Measurements from ENCODE around the gene FAM131C.
A peak's percentile ranks its signal among the peaks of the same experiment; 100 is the strongest.

The FAM131C gene

DNA sequence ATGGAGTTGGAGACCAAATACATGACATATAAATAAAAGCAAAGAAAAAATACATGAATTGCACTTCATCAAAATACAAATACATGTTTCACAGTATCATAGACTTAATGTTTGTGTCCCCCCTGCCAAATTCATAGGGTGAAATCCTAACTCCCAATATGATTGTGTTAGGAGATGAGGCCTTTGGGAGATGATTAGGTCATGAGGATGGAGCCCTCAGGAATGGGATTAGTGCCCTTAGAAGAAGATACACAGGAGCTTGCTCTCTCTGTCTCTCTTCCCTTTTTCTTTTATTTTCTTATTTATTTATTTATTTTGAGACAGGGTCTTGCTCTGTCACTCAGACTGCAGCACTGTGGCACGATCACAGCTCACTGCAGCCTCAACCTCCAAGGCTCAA lies 26.0 kb upstream of the FAM131C start:
- no peak for DNase-seq

- no peak for DNase-seq
These were observed 22.0 kb upstream of the FAM131C start for GRCh38 chr1:16095447-16095846.

GRCh38 chr1:16094453-16095158 lies 21.2 kb upstream of the FAM131C start:
- no peak for DNase-seq

GRCh38 chr1:16093611-16094010 lies 20.2 kb upstream of the FAM131C start:
- DNase-seq = no peak

DNA sequence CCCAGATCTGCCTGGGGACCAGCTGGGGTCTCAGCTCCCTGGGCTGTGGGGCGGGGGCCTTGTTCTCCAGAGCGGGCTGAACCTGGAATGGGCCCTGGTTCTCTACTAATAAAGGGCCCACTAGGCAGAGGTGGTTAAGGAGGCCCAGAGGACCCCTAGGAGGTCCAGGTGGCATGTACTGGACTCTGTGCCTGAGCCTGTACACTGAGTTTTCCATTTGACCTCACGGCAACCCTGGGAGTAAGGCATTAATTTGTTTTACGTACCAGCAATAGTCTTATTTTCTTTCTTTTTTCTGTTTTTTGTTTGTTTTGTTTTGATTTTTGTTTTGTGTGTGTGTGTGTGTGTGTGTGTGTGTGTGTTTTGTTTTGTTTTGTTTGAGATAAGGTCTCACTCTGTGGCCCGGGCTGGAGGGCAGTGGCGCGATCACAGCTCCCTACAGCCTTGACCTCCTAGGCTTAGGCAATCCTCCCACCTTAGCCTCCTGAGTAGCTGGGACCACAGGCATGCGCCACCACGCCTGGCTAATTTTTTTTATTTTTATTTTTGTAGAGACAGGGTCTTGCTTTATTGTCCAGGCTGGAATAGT lies 19.6 kb upstream of the FAM131C start:
- DNase-seq = no peak

DNA sequence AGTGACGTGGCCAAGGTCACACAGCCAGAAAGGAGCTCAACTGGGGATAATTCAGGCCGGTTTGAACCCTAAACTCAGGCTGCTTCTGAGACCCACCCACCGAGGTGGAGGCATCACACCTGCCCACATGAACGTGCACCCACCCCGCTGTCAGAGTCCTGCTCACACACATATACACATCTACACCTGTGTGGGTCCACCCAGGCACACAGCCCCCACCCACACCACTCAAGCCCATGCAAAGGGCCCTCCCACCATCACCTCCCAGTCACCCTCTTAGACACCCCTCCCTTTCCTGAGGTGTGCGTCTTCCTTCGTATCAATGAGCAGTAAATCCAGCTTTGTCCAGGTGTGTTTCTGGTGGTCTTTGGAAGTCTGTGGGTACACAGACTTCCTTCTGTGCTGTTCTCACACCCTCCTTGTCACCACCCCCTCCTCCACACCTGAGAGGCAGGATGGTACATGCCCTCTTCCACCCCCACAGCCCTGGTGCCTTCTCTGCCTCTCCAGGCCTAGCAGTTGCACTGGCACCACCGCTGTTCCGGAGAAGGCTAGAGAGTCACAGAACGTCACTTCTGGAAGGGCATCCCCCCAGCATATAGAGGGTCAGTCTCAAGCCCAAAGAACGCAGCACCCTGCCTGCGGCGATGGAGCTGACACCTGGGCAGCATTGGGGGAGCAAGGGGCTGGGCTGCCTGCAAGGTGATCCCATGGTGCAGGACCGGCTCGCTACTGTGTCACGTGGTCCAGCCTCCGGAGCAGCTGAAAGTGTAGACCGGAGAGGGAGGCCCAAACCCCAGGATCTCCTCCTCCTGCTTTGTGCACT lies 18.9 kb upstream of the FAM131C start:
- DNase-seq = no peak

DNA sequence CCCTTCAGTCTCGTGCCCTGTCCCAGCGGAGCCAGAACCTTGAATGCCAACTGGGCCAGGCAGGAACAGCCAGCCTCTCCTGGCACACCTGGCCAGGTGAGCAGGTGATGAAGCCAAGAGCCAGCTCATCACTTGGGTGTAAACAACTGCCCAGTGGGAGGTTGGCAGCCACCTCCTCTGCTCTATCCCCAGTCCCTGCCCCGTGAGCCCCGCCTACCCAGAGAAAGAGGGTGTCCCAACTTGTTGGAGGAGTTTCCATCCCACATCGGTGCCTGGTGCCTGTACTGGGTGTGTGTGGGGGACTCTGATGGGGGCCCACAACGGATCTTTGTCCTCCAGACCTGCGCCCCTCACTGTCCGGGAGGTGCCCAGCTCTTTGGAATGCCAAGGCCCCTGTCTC lies 17.8 kb upstream of the FAM131C start:
- DNase-seq = no peak

DNA sequence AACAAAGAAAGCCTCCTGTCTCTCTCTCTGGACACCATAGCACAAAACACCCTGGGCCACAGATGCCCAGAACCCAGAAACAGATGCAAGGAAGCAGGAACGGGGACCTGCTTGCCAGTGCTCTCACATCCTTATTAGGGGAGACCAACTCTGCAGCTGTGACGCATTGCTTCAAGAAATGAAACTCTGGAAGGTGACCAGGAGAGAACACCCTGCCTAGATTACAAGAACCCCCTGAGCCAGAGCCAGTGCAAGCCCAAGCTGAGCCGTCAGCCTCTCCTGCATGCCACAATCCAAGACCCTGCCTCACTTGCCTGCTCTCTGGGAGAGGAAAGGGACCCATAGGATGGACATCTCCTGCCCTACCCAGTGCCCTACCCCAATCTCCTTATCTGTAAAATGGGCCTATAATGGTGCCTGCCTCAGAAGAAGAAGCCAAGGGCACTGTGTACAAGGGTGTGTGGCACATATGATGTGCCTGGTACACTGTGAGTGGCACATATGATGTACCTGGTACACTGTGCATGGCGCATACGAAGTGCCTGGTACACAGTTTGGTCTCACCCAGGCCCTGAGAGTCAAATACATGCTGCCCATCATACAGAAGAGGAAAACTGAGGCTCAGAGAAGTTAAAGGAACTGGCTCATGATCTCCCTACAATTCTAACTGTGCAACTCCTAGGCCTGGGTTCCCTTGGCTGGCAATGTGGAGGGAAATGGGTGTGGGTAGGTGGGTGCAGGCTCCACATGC lies 16.8 kb upstream of the FAM131C start:
- DNase-seq = no peak

DNA sequence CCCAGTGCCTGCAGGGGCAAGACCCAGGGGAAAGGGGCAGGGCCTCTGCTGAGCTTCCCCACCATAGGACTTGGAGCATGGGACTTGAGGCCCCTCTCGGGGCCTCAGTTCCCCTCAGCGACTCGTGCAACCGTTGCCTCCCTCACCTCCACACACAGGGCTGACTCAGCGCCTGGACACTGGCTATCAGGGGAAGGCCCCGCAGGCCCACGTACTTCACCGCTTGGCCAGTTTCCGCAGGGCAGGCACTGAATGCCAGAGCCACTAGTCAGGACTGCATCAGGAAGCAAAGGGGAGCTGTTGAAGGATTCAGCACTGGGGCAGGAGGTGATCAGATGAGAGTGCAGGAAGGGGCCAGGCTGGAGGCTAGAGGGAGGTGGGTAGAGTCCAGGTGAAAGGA lies 15.5 kb upstream of the FAM131C start:
- no peak for DNase-seq

DNA sequence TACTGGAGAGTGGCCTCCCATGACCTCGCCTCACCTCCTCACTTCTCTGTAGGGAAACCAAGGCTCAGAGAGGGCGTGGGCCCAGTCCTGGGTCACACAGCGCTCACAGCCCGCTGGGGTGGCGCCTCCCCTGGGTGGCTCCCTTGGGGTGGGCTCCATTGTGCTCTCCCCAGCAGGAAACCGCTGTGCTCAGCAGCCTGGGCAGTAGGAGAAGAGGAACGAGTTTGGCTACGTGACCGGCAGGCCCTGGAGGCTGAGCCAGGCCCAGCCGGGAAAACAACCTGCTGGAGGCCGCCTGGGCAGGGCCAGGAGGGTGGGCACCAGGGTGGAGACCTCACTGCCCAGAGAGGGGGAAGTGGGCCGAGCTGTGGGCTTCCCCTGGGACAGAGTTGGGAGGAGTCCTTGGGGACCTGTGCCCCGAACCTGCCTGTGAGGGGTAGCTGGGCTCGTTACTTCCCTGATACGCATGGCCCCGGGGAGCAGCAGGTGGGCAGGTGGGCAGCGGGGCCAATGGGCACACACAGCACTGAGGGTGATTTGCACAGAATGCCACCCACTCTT lies 15.0 kb upstream of the FAM131C start:
- DNase-seq = no peak

DNA sequence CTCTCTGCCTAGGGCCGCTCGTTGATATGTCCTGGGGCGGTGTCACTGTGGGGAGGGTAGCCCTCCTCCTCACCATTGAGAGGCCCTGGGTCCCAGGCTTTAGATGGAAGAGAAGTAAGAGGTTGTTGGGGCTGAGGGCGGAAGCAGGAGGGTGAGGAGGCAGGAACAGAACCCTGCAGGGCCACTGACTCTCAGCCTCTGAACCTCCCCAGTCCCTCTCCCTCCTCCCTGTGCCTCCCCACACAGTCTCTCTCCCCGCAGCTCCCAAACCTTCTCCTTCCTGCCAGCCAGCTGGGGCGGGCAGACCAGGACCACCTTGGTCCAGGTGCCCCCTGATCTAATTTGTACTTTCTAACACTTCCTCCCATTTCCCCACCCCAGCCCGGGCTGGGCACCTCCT lies 14.3 kb upstream of the FAM131C start:
- no peak for DNase-seq

- DNase-seq = no peak
These were observed 12.1 kb upstream of the FAM131C start for GRCh38 chr1:16085522-16085921.

DNA sequence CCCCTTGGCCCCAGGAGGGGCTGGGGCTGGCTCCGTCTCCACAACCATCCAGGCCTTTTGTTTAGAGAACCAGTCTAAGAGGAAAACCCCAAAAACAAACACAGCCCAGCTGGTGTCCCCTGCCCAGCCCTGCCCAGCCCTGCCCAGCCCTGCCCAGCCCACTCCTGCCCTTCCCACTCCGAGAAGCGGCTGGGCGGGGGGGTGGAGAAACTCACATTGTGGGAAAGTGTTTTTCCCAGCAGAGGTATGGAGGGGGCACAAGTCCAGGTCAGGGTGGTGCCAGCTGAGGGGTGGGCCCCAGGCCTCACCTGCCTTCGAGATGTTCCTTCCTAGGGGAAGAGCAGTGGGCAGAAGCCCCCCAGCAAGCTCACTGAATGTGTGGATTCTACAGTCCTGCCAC lies 10.0 kb upstream of the FAM131C start:
- DNase-seq = no peak

DNA sequence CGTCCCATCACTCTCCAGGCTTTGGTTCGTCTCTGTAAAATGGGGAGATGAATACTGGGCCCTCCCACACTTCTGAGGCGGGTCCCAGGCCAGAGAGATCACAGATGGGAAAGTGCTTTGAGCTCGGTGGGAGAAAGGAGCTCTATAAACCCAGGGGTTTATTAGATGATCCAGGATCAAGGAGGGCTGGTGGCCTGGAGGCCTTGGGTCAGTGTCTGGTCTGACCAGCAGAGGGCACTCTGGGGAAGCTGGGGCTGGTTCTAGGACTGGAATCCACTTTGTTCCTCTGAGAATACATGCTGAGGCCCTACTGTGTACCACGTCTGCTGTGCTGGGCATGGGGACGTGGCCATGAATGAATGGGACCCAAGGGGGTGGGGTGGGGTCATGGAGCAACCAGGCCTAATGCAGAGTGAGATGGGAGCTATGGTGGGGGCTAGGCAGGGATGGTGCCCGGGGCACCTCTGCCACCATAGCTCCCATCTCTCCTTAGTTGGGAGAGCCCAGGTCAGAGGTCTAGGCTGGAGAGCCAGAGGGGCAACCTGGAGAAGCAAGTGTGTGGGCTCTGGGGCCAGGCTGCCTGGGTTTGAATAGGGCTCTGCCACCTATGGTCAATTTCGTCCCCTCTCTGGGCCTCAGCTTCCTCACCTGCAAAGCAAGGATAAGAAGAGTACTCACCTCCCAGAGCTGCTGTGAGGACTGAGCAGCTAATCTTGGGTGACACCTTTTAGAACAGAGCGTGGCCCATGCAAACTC lies 9.0 kb upstream of the FAM131C start:
- DNase-seq = peak; percentile 24

- DNase-seq = no peak
These were observed 8.2 kb upstream of the FAM131C start for GRCh38 chr1:16081636-16082035.

GRCh38 chr1:16080422-16081150 lies 7.1 kb upstream of the FAM131C start:
- no peak for DNase-seq

DNA sequence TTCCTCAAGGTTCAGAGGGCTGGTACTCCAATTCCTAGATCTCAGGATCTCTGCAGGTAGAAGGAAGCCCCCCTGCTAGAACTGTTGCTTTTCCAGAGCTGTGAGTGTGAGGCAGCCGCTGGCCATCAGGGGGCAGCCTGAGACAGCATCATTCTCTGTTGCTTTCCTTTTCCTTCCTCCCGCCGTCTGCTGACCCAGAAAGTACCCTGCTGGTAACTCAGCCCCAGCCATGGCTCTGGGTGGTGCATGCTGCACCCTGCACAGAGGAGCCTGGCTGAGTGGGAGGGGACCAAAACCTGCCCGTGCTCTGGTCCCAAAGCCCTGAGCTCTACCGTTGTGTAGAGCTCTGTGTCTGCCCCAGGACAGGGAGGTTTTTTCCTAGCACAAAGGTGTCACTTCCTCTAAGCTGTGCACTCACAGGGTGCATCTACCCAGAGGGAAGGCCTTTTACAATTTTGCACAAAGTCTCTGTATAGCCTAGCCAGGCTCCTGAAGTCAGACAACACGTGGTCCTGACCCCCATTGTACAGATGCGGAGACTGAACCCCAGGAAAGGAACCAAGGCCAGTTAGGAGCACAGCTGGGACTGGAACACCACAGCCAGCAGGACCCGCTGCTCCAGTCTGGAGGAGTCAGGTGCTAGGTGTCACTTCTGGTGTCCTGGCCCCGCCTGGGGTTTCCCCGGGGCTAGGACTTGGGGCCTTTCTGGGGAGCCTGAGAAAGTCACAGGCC lies 5.6 kb upstream of the FAM131C start:
- DNase-seq = peak; percentile 46

DNA sequence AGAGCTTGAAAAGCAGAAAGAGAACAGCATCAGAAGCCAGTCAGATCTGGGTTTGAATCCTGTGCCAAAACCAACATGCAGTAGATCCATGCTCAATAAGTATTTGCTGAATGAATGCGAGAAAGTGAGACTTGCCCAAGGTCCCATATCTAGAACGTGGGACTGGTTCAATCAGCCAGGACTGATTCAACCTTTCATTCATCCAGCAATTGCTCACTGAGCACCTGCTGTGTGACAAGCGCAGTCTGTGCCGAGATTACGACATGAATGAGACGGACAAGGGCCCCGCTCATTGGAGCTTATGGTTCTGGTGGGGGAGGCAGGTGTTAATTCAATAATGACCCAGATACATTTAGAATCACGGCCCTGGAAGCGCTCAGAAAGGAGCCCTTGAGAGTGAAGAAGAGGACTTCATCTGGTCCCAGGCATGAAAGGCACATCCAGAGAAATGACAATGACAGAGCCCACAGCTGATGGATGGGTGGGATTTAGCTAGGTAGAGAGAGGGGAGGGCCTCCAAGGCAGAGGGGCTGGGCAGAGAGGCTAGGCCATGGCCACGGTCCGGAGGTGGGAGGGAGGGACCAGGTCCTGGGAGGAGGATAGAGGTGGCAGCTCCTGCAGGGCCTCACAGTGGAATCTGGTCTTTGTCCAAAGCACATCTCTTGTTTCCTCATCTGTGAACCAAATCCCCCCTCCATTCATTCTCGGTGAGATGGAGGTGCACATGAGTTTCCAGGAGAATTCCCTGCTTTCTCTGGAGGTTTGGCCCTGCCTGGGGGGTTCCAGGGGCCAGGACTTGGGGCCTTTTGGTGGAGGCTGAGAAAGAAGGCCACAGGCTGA lies 4.2 kb upstream of the FAM131C start:
- no peak for DNase-seq

GRCh38 chr1:16076865-16077238 lies 3.4 kb upstream of the FAM131C start:
- no peak for DNase-seq

Measured in effector CD8-positive, alpha-beta T cell (primary cell).